ENCODE results near the gene SPATA9. TPM values are rescaled to one million over a fixed set of nuclear protein-coding genes. Genes with fewer than 3 reads are reported as not detected.

The SPATA9 gene
- total and polyA plus RNA-seq, 9 of the 15 experiments (the other 6 are each of a cell fraction or from before 2014, with no cell fraction given), result 0.16 to 5.5 (median 0.39) TPM; not detected in 3

DNA sequence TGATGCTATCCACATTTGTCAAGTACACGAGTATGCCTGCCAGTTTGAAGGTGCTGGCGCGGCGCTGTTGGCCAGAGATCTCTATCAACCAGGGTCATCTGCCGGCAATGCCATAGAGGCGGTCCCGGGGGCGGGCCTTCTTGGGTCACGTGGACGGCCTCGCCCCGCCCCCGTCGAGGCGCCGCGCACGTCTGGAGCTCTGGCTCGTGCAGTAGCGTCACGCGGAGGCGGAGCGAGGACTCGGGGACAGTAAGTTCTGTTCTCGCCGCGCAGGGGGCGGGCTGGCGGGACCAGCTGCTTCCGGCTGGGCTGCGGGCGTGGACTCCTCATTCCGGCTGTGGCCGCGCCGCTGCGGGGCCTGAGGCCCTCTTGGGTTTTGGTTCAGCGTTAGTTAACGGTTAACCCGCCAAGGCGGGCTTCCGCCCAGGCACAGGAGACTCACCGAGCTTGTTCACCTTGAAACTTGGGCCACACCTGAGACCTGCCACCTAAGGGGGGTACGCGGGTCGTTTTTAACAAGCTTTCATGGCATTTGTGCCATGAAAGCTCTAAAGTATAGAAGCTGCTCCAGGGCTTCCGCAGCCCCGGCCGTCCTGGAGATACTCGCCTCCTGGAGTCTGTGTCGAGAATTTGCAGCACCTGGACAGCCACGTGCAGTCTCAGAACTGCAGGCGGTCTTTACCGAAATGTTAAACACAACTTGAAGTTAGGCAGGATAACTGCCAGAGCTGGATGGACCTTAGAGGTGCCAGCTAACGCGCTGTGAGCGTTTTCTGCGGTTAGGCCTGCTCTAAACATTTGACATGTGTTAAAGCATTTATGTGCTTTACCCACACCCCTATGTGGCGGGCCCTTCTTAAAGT is 36.0 kb downstream of the SPATA9 start, which contains the start of gene RFESD (continued):
- TF ChIP-seq, protein P1, sequence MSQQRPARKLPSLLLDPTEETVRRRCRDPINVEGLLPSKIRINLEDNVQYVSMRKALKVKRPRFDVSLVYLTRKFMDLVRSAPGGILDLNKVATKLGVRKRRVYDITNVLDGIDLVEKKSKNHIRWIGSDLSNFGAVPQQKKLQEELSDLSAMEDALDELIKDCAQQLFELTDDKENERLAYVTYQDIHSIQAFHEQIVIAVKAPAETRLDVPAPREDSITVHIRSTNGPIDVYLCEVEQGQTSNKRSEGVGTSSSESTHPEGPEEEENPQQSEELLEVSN (IDR thresholded peaks at IDR 0.05; ENCODE audit: borderline replicate concordance in 1 of 2, extremely low read depth in 1 of 2, insufficient read depth in 1 of 2, insufficient read length in 1 of 2, low read depth in 1 of 2, low read length in 1 of 2, poor library complexity in 1 of 2, severe bottlenecking in 1 of 2), result peak; percentile 71 to 84
- TF ChIP-seq RB1 (IDR thresholded peaks at IDR 0.05; ENCODE audit: low read depth) (peak; percentile 79; the same call in 1 of the 2 replicates), PHTF2 (CRISPR knock-in tag; IDR thresholded peaks at IDR 0.05) (no peak), SMAD4 (CRISPR knock-in tag; conservative IDR thresholded peaks at IDR 0.05) (peak; percentile 69), EZH2 (IDR thresholded peaks at IDR 0.05; ENCODE audit: borderline replicate concordance, low read depth, low read length) (no peak), ETV5 (CRISPR knock-in tag; IDR thresholded peaks at IDR 0.05; ENCODE audit: low read depth) (peak; percentile 98), RAD51 (IDR thresholded peaks at IDR 0.05; ENCODE audit: borderline replicate concordance, low read depth) (peak; percentile 98), ZNF589 (CRISPR knock-in tag; IDR thresholded peaks at IDR 0.05; ENCODE audit: low read depth) (no peak; the same call in 1 of the 2 replicates), HNRNPK (IDR thresholded peaks at IDR 0.05; ENCODE audit: low read depth, low read length, poor library complexity, severe bottlenecking) (peak; percentile 71), RFX7 (CRISPR knock-in tag; IDR thresholded peaks at IDR 0.05) (no peak), FUS (optimal IDR thresholded peaks at IDR 0.05; ENCODE audit: low read depth, low read length) (peak; percentile 39), CBX2 (IDR thresholded peaks at IDR 0.05; ENCODE audit: insufficient read depth, low read length, poor library complexity, severe bottlenecking) (no peak), HNRNPH1 (optimal IDR thresholded peaks at IDR 0.05; ENCODE audit: low read depth, low read length) (no peak), SRSF3 (IDR thresholded peaks at IDR 0.05; ENCODE audit: insufficient read depth, low read length) (no peak), NONO (IDR thresholded peaks at IDR 0.05; ENCODE audit: low read depth in 2 of 2, low read length in 1 of 2) (no peak), SIN3A (IDR thresholded peaks at IDR 0.05; ENCODE audit: borderline replicate concordance in 2 of 2, control insufficient read depth in 1 of 2, low read depth in 2 of 2, low read length in 2 of 2) (peak; percentile 89 to 91; a peak in 3 of 4 replicates), SOX6 (IDR thresholded peaks at IDR 0.05) (peak; percentile 61; the same call in 1 of the 2 replicates), KAT7 (CRISPR knock-in tag; IDR thresholded peaks at IDR 0.05; ENCODE audit: borderline replicate concordance) (no peak; the same call in 1 of the 2 replicates), ZNF699 (CRISPR knock-in tag; IDR thresholded peaks at IDR 0.05; ENCODE audit: insufficient replicate concordance) (no peak), BRF1 (IDR thresholded peaks at IDR 0.05; ENCODE audit: borderline replicate concordance, extremely low read depth, insufficient read length) (no peak), ZNF766 (CRISPR knock-in tag; conservative IDR thresholded peaks at IDR 0.05) (peak; percentile 70; the same call in 1 of the 2 replicates), BRD9 (IDR thresholded peaks at IDR 0.05; ENCODE audit: low read depth, partially characterized antibody) (no peak), CSDE1 (IDR thresholded peaks at IDR 0.05) (no peak)
- TF ChIP-seq, protein P2, sequence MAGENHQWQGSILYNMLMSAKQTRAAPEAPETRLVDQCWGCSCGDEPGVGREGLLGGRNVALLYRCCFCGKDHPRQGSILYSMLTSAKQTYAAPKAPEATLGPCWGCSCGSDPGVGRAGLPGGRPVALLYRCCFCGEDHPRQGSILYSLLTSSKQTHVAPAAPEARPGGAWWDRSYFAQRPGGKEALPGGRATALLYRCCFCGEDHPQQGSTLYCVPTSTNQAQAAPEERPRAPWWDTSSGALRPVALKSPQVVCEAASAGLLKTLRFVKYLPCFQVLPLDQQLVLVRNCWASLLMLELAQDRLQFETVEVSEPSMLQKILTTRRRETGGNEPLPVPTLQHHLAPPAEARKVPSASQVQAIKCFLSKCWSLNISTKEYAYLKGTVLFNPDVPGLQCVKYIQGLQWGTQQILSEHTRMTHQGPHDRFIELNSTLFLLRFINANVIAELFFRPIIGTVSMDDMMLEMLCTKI (IDR thresholded peaks at IDR 0.05; ENCODE audit: partially characterized antibody), result no peak
- TF ChIP-seq, protein P3, sequence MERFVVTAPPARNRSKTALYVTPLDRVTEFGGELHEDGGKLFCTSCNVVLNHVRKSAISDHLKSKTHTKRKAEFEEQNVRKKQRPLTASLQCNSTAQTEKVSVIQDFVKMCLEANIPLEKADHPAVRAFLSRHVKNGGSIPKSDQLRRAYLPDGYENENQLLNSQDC (CRISPR knock-in tag; IDR thresholded peaks at IDR 0.05), result no peak
